Fibroblast of skin of abdomen (primary cell): ENCODE data around the gene POLR2J.
"Not testable (repeated sequence)": the region's sequence is repeated elsewhere in the genome, so short reads cannot be mapped to it uniquely, and the experiment has no call there.

ENCODE experiments used
- DNase-seq: peaks from one replicate; pipeline ENCODE4 v3.0.0-alpha.2; 2013

The POLR2J gene

DNA sequence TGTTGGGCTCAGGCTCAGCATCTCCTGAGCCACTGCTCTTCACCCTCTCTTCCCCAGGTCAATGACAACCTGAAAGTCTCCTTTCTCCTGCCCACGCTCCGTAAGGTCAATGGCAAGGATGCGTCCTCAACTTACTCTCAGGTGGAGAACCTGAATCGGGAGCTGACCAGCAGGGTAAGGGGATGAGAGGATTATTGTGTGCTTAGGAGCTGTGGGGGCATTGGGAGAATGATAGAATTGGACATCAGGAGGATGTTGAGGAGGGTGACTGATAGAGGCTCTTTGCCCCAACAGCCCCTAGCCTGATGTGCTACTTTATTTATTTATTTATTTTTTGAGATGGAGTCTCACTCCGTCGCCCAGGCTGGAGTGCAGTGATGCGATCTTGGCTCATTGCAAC, 12.6 kb downstream of the POLR2J start:
- no peak for DNase-seq

DNA sequence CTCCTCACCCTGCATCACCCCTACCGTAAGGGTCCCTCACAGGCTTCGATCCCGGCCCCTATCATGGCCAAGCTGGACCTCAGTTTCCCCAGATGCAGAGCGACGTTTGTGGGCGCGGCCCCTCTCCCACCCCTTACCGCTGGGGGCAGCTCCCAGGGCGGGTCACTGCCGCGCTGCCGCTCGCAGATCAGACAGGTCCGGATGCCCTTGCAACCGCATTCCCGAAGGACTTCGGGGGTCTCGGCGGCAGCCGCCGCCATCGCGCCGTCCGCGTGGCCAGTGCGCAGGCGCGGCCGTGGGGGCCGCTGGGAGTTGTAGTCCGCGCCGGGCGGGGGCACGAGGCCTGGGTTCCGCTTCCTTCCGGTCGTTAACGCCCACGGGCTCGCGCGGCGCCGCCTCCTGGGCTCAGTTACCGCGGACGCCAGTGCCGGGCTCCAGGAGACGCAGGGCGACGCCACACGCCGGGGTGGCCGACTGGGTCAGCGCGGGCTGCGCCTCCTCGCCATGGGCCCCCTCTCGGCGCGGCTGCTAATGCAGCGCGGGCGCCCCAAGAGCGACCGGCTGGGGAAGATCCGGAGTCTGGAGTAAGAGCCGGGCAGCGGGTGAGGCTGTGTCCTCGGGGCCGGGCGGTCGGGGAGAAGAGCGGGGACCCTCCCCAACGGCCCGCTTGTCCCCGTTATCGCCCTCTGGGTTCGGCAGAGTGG, 14.0 kb downstream of the POLR2J start, which contains the start of the genes ALKBH4 and LRWD1:
TSS of gene ALKBH4 (minus strand) at position 287 of the 704 bp plus-strand sequence. CDS start at position 260, 27 bp downstream.
TSS of gene LRWD1 (plus strand) at position 408 of the 704 bp plus-strand sequence. CDS start at position 505, 97 bp downstream.
- DNase-seq, result peak; percentile 91

DNA sequence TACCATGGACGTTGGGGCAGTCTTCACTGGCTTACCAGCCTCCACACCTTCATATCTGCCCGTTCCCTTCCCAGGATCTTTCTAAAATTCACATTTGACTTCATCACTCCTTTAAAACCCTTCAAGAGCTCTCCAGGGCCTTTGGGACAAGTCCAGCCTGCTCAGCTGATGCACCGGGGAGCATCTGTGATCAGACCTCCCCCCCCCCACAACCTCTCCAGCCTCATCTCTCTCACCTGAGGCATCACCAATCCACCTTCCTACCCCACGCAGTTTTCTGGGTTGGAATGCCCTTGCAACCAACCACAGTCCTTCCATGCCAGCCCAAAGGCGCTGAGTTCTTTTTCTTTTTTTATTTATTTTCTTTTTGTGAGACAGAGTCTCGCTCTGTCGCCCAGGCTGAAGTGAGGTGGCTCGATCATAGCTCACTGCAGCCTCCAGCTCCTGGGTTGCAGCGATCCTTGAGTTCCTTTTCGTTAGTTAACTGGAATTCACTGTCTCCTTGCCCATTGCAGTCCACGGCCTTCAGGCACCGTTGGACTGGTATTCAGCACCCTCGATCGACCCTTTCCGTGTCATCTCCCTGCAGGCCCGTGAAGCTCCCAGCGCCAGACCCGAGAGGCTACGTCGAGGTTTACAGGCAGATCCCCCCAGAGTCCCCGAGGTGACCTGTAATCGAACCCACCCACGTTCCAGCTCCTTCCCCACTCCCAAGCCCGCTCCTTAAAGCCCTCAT, 14.7 kb downstream of the POLR2J start:
- DNase-seq, result no peak

DNA sequence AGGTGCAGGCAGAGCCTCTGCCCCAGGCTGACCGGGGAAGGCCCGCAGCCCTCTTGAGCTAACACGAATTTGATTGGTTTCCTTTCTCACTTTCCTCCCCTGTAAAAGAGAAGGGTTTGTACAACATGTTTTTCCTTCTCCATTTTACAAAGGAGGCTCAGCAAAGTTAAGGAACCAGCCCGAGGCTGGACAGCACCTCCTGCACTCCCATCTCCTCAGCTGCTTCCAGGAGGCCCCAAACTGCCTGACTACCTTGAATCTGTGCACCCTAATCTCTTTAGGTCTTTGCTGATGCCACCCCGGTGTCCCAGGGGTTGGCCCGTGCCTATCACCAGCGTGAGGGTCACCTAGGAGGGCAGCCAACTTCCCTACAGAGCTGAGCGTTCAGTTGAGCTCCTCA, 18.3 kb downstream of the POLR2J start:
- no peak for DNase-seq

DNA sequence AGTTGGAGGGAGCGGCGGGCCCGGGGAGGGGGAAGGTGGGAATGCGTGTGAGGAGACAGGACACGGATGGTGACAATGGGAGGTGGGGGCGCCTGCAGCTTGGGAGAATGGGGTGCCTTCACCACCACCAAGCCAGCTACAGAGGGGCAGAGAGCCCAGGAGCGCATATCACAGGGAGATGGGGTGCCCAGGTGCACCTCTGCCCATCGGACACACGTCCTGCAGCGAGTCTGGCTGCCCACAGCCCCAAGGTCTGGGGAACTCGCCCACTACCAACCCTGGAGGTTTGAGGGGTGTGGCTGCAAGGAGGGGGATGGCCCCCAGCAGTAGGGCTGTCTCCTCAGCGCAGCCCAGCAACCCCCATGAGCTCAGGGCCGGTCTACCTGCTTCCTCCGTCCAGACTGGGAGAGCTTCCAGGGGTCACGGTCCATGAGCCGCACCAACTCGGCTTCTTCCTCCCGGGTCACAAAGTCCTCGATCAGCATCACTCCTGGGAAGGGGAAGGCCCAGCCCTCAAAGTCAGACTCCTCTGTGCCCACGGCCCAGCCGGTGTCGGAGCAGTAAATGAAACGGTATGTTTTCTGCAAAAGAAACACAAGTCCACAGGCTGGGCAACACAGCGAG, 19.4 kb downstream of the POLR2J start:
- DNase-seq, result no peak

DNA sequence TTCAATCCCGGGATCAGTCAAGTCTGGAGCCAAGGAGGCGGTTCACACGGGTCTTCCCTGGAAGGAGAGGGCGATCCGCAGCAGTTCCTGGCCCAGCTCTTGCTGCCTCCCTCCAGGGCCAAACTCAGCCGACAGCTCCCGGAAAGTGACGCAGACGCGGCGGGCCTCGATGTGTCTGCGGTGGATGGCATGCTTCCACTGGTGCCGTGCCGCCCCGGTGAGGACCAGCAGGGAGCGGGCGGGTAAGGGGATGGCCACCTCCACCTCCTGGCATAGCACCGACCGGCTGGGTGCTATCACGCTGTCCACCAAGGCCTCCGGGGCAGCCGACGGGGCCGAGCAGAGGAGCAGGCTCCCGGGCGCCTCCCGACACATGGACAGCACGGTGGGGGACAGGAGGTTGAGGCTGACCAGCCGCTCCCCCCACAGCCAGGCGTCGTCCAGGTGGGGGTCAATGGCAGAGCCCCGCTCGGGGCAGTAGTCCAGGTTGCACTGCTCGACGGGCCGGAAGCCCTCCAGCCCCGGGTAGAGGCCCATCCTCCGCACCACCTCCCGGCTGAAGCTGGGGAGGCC, 21.3 kb downstream of the POLR2J start:
- DNase-seq, result no peak

DNA sequence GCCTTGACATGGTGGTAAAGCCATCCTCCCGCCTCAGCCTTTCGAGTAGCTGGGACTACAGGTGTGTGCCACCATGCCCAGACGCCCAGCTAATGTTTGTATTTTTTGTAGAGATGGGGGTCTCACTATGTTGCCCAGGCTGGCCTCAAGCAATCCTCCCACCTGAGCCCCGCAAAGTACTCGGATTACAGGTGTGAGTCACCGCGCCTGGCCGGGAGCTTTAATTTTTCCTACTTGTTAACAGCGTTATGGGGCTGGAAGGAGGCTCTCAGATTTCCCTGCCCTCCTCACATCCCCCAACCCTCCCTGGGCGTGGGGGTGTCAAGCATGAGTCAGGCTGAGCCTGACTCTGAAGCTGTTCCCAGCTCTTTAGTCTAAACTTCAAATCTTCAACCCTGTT, 22.4 kb downstream of the POLR2J start:
- DNase-seq, result peak; percentile 44

DNA sequence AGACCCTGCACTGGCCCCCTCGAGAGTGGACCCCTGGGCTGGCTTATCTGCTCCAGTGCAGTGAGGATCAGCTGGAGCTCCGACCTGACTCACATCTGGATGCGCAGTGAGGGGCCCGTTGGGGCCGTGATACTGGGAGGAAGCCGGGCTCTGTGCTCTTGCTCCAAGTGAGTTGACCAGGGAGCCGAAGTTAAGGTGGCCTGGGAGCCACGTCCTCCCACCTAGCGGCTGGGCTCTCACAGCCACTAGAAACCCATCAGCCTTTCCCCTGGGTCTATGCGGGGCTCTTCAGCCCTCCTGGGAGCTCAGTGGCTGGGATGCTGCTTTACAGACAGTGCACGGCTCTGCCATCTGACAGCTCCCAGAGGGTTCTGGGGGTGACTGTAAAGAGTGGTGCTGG, 23.1 kb downstream of the POLR2J start:
- DNase-seq, result no peak

DNA sequence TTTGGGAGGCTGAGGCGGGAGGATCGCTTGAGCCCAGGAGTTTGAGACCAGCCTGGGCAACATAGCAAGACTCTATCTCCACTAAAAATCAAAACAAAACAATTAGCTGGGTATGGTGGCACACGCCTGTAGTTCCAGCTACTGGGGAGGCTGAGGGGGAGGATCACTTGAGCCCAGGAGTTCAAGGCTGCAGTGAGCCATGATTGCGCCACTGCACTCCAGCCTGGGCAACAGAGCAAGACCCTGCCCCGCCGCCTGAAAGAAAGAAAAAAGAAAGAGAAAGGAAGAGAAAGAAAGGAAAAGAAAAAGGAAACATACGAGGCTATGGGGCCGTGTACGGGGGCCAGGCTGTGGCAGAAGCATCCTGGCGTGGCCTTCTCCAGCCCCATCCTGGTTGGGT, 23.8 kb downstream of the POLR2J start:
- DNase-seq, result not testable (repeated sequence)

DNA sequence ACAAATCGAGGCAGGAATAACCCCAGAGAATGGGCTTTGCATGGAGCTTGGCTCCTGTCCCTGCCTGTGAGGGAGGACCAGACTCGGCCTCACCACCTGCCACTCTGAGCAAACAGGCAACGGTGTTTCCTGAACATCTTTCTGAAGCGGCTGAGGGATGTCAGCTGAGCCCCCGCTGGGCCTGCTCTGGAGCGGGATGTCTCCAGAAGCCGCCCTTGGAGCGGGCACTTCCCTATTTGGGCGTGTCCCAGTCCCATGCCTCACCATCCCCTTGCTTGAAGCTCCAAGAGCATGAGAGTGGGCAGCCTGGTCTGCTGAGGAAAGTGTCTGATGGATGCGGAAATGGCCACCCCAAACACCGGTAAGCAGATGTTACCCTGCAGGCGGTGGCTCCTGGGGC, 24.3 kb downstream of the POLR2J start:
- DNase-seq, result no peak

DNA sequence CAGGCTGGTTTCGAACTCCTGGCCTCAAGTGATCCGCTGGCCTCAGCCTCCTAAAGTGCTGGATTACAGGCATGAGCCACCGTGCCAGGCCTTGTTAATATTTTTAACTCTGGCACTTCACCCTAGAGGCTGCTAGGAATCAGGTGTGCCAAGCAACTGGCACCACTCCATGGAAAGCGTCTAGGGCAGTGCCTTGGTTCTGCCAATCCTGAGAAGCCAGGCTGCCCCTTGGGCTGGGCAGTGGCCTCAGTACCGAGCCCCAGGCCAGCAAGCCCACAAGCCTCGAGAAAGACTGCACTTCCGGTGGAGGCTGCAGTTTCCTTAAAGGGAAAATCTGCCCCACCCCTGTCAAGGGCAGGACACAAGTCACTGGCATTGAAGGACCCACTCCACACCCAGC, 25.4 kb downstream of the POLR2J start:
- no peak for DNase-seq

DNA sequence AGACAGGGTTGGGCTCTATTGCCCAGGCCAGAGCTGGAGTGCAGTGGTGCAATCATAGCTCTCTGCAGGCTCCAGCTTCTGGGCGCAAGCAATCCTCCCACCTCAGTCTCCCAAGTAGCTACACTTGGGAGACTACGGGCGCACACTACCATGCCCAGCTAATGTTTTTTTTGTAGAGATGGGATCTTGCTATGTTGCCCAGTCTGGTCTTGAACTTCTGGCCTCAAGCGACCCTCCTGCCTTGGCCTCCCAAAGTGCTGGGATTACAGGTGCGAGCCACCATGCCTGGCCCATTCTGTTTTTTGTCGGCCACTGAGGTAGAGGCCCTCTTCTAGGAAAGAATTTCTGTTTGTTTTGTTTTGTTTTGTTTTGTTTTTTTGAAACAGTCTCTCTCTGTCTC, 26.3 kb downstream of the POLR2J start:
- DNase-seq, result no peak

DNA sequence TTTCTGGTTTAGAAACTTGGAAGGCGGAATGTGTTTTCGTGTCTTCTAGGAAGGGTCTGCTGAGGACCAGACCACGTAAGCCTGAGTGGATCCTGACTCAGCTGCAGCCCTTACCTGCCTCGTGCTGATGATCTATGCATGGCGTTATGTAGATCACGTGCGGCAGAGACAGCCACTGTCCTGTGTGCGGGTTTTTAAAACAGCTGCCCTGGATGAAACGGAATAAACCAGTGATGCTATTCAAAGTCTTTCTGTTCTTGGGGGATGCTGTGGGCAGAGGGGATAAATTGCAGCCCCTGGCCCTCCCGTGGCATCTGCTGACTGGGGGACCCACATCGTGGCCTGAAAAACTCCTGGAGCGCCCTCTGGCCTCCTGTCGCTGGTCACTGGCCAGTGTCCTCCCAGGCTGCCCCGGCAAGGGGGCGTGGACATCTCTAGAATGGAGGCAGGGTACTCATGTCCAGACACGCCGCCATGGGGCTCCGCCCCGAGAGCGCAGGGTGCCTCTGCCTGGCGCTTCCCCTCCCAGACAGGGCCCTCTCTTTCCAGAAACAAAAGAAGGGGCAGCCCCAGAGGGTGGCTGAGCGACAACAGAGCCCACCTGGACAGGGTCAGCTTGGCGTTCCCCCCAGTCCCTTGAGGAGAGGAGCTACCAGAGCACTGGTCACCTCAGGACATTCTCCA, 27.2 kb downstream of the POLR2J start:
- DNase-seq, result no peak

DNA sequence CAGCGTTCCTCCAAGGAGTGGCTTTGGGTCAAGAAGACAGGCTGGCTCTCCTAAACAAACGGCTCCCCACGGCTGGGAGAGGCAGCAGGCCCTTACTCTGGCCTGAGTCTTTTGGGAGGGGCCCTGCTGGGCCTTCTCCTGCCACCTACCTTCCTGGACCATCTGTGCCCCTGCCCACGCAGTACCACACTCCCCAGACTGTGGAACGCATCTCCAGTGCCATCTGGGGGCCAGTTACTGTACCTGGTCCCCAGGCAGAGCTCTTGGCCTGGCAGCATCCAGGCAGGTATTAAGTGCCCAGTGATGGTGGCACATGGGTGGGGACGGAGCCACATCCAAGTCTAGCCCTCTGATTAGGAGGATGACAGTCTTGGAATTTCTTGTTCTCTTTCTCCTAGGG, 28.5 kb downstream of the POLR2J start:
- no peak for DNase-seq

DNA sequence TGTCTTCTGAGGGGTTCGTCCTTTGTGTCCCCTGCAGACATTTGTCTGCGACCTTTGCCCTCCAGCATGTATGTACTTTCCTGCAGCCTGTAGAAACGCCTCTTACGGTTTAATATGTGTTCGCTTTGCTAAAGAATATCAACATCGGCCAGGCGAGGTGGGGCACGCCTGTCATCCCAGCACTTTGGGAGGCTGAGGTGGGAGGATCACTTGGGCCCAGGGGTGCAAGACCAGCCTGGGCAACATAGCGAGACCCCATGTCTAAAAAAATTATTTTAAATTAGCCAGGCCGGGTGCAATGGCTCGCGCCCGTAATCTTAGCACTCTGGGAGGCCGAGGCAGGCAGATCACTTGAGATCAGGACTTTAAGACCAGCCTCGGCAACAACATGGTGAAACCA, 29.6 kb downstream of the POLR2J start:
- DNase-seq, result no peak

DNA sequence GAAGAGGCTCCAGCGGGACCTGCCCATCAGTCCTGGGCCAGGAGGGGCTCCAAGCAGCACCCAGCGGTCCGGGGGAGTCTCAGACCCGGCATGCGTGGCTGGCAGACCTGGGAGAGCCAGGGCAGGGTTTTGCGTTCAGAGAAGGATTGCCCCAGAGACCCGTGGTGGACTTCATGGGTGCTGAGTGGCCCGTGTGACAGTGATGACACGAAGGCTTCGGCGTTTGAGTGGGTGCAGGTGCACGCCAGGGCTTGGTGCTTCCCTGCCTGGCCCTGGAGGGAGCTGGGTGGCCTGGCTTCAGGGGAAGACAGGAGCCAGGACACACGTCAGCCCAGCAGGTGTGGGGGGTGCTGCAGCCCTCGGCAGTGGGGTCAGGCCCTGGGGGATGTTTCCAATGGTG, 31.4 kb downstream of the POLR2J start:
- no peak for DNase-seq

DNA sequence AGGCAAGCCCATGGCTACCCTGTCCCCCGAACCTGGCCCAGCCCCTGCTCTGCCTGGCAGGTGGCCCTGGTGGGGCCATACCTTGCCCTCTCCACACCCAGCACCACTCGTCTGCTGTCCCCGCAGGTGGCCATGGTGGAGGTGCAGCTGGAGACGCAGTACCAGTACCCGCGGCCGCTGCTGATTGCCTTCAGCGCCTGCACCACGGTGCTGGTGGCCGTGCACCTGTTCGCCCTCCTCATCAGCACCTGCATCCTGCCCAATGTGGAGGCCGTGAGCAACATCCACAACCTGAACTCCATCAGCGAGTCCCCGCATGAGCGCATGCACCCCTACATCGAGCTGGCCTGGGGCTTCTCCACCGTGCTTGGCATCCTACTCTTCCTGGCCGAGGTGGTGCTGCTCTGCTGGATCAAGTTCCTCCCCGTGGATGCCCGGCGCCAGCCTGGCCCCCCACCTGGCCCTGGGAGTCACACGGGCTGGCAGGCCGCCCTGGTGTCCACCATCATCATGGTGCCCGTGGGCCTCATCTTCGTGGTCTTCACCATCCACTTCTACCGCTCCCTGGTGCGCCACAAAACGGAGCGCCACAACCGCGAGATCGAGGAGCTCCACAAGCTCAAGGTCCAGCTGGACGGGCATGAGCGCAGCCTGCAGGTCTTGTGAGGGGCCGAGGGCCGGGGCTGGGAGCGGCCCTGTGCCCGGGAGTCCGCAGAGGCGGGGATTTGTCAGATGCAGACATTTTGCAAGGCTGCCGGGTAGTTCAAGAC, 32.1 kb downstream of the POLR2J start:
- no peak for DNase-seq

DNA sequence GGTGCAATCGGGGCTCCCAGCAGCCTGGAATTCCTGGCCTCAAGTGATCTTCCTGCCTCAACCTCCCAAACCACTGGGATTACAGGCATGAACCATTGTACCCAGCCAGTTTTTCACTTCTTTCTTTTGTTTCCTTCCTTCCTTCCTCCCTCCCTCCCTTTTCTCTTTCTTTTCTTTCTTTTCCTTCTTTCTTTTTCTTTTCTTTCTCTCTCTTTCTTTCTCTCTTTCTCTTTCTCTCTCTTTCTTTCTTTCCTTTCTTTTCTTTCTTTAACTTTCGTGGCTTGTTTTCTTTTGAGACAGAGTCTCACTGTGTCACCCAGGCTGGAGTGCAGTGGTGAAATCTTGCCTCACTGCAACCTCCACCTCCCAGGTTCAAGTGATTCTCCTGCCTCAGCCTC, 33.0 kb downstream of the POLR2J start:
- DNase-seq, result no peak

DNA sequence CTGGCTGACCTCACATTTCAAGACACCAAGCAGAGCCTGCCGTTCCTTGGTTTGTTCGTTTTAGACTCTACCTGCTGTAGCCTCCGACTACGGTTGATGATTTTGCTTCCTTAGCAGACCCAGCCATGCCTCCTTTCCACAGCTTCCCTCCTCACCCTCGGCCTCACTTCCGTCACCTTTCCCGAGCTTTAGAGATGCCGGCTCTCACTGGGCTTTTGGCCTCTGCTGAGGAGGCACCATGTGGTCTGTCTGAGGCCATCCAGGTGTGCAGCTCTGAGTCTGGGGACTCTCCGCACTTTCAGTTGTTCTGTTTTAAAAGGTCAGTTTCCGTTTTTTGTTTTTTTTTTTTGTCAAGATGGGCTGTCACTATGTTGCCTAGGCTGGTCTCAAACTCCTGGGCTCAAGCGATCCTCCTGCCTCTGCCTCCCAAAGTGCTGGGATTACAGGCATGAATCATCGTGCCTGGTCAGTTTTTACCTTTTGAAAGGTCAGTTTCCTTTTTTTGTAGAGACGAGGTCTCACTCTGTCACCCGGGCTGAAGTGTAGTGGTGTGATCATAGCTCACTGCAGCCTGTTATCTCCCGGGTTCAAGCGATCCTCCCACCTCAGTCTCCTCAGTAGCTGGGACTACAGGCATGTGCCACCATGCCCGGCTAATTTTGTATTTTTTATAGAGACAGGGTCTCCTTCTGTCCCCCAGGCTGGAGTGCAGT, 33.6 kb downstream of the POLR2J start:
- no peak for DNase-seq

DNA sequence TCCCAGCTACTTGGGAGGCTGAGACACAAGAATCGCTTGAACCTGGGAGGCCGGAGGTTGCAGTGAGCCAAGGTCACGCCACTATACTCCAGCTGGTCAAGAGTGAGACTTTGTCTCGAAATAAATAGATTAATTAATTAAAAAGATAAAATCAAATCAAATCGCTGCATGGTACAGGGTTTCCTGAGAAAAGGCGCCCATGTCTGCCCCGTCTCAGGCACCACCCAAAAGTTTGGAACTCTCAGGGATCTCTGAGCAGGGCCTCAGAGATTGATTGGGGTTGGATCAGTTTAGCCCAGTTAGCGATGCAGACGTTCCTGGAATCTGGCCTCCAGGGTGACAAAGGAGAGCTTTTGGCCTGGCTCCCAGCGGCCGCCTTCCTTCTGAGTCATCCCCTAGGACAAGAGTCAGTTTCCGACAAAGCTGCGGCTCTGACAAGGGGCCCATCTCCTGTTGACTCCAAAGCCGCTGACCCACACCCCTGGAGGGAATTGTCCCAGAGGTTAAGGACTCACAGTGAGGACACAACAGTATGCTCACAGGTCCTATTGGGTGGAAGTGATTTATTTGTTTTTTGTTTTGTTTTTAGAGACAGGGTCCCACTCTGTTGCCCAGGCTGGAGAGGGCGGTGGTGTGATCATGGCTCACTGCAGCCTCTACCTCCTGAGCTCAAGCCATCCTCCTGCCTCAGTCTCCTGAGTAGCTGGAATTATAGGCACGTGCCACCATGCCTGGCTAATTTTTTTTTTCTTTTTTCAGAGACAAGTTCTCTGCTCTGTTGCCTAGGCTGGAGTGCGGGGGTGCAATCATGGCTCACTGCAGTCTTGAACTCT, 38.5 kb downstream of the POLR2J start:
- DNase-seq, result peak; percentile 78
